ENCODE data around the gene SMTNL2. TPM values are rescaled to one million over a fixed set of nuclear protein-coding genes. Genes with fewer than 3 reads are reported as not detected.

Gene SMTNL2
- polyA plus RNA-seq, 1 of the 3 experiments (the other 2 are of a cell fraction): not detected

DNA sequence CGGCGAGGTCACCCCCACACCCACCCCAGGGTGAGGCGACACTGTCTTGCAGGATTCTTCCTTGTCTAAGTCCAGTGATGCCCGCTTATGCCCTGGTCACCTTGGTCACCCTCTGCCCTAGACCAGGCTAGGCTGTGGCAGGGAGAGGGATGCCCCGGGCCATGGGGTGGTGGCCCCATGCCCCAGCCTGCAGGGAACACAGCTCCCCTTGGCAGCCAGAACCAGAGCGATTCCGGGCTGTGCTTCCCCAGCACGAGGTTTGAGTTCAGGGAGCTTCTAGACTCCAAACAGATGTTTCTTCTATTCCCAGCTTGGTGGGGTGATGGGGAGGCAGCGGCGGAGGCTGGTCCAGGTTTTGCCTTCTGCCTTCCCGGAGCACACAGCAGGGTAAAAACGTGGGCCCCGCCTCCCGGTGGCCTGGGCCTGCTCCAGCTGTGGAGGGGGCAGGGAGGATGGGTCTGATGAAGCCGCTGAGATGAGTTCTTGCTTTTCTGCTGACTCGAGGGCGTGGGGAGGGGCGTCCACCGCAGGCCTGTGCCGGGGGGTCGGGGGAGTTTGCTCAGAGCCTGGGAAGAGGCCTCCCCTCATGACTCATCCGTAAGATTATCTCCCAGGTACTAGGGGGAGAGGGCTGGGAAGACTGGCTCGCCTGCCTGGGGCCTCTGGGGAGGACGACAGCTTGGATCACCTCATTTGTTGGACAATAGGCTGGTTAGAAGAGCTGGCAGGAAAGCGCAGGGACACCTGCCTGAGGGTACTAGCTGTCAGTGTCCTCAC lies 15.4 kb downstream of the SMTNL2 start:
- H3K27ac ChIP-seq (ENCODE audit: low read depth in 2 of 2, low read length in 1 of 2): no peak overlapping the region
- H3K4me2 ChIP-seq: no peak overlapping the region
- no peaks in the 10 kb centered on the region for H3K9me3 ChIP-seq
- peaks cover 0 to 19% of the 10 kb centered on the region in 2 experiments; a peak in 1 of 4 replicates for H3K4me1 ChIP-seq (ENCODE audit: control insufficient read depth in 1 of 2, insufficient read depth in 2 of 2, low read depth in 1 of 2, low read length in 1 of 2)
- POLR2A ChIA-PET: interaction anchor here (2.0 kb wide), 1 partner anchor 8 kb away, joined by 6 read pairs; no protein-coding TSS in a partner anchor
- no peak overlapping the region for H2AFZ ChIP-seq (ENCODE audit: low read depth)
- no peaks in the 10 kb centered on the region for H3K36me3 ChIP-seq (replicated peaks in 1 of 2; ENCODE audit: control insufficient read depth in 1 of 2, insufficient read depth in 2 of 2, low read length in 1 of 2)
- no peak overlapping the region for H3K9ac ChIP-seq
- CTCF ChIA-PET: interaction anchor here (1.2 to 6.1 kb wide), 7 partner anchors 8 to 35 kb away, joined by 4 to 39 read pairs (median 9); partner anchors contain the start of gene SMTNL2
- H3K79me2 ChIP-seq (ENCODE audit: insufficient read depth): no peaks in the 10 kb centered on the region
- H3K9me2 ChIP-seq: no peaks in the 10 kb centered on the region
- 29% methylated on average over 17 of the region's 25 CpGs for WGBS (ENCODE audit: low lambda C conversion rate)
- no peak overlapping the region for H3K4me3 ChIP-seq (ENCODE audit: low read depth in 2 of 2, low read length in 1 of 2)
- no peaks in the 10 kb centered on the region for H4K20me1 ChIP-seq (ENCODE audit: insufficient read depth)
- no peaks in the 10 kb centered on the region for H3F3A ChIP-seq (replicated peaks; ENCODE audit: insufficient read depth)
- peaks cover 8% of the 10 kb centered on the region; the same call in 1 of the 2 replicates for H3K27me3 ChIP-seq (ENCODE audit: insufficient read depth)
- TF ChIP-seq GATA2 (CRISPR knock-in tag; IDR thresholded peaks at IDR 0.05): no peak
- no peak for TF ChIP-seq EZH2phosphoT487 (IDR thresholded peaks at IDR 0.05; ENCODE audit: borderline replicate concordance, low read depth)
- no peak for TF ChIP-seq SMC3 (IDR thresholded peaks at IDR 0.05; ENCODE audit: low read depth, low read length)
- TF ChIP-seq FOXJ3 (CRISPR knock-in tag; IDR thresholded peaks at IDR 0.05): no peak
- TF ChIP-seq, protein P1, sequence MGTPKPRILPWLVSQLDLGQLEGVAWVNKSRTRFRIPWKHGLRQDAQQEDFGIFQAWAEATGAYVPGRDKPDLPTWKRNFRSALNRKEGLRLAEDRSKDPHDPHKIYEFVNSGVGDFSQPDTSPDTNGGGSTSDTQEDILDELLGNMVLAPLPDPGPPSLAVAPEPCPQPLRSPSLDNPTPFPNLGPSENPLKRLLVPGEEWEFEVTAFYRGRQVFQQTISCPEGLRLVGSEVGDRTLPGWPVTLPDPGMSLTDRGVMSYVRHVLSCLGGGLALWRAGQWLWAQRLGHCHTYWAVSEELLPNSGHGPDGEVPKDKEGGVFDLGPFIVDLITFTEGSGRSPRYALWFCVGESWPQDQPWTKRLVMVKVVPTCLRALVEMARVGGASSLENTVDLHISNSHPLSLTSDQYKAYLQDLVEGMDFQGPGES (IDR thresholded peaks at IDR 0.05; ENCODE audit: low read depth, low read length): no peak
- no peak for TF ChIP-seq MEF2A (IDR thresholded peaks at IDR 0.05; ENCODE audit: borderline replicate concordance, low read depth)
- peak; percentile 62 for DNase-seq

DNA sequence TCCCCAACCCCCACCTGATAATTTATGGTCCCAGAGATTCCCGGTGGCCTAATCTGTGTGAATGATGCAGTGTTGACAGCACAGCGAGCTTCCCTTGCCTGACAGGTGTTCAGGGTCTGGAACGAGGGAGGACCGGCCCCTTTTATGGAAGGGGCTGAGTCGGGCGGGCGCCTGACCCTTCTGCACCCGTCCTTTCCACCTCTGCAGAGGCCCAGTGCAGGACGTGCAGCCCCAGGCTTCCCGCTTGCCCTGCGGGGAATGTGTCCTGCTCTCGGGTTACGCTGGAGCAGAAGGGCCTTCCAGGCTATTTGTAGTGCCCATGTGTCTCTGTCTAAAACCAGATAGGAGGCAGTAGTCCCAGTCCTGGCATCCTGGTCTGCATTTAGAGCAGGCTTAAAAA lies 16.2 kb downstream of the SMTNL2 start:
- CTCF ChIA-PET: interaction anchor here (0.9 to 6.1 kb wide), 6 partner anchors 7 to 34 kb away, joined by 3 to 39 read pairs (median 8); no protein-coding TSS in a partner anchor
- H2AFZ ChIP-seq (ENCODE audit: low read depth): no peak overlapping the region
- no peaks in the 10 kb centered on the region for H4K20me1 ChIP-seq (ENCODE audit: insufficient read depth)
- H3K4me2 ChIP-seq: no peak overlapping the region
- no peaks in the 10 kb centered on the region for H3F3A ChIP-seq (replicated peaks; ENCODE audit: insufficient read depth)
- peak; percentile 41 for DNase-seq
- WGBS (ENCODE audit: low lambda C conversion rate): 70% methylated on average over 10 of the region's 13 CpGs
- H3K4me1 ChIP-seq (ENCODE audit: control insufficient read depth in 1 of 2, insufficient read depth in 2 of 2, low read depth in 1 of 2, low read length in 1 of 2): peaks cover 0 to 21% of the 10 kb centered on the region in 2 experiments; a peak in 1 of 4 replicates
- no peaks in the 10 kb centered on the region for H3K9me3 ChIP-seq
- no peak for TF ChIP-seq JUND (IDR thresholded peaks at IDR 0.05)
- TF ChIP-seq RCOR1 (IDR thresholded peaks at IDR 0.05; ENCODE audit: low read length): no peak
- TF ChIP-seq FOXM1 (IDR thresholded peaks at IDR 0.05; ENCODE audit: low read depth): no peak
- TF ChIP-seq MXI1 (IDR thresholded peaks at IDR 0.05; ENCODE audit: low read depth, low read length): no peak
- TF ChIP-seq, protein P2, sequence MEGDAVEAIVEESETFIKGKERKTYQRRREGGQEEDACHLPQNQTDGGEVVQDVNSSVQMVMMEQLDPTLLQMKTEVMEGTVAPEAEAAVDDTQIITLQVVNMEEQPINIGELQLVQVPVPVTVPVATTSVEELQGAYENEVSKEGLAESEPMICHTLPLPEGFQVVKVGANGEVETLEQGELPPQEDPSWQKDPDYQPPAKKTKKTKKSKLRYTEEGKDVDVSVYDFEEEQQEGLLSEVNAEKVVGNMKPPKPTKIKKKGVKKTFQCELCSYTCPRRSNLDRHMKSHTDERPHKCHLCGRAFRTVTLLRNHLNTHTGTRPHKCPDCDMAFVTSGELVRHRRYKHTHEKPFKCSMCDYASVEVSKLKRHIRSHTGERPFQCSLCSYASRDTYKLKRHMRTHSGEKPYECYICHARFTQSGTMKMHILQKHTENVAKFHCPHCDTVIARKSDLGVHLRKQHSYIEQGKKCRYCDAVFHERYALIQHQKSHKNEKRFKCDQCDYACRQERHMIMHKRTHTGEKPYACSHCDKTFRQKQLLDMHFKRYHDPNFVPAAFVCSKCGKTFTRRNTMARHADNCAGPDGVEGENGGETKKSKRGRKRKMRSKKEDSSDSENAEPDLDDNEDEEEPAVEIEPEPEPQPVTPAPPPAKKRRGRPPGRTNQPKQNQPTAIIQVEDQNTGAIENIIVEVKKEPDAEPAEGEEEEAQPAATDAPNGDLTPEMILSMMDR (IDR thresholded peaks at IDR 0.05): no peak
- no peak for TF ChIP-seq POLR2AphosphoS5 (IDR thresholded peaks at IDR 0.05; ENCODE audit: low read depth, low read length)
- TF ChIP-seq RFX5 (IDR thresholded peaks at IDR 0.05; ENCODE audit: low read length): no peak
- H3K36me3 ChIP-seq (replicated peaks in 1 of 2; ENCODE audit: control insufficient read depth in 1 of 2, insufficient read depth in 2 of 2, low read length in 1 of 2): no peaks in the 10 kb centered on the region
- no peak overlapping the region for H3K4me3 ChIP-seq (ENCODE audit: low read depth in 2 of 2, low read length in 1 of 2)
- peaks cover 8% of the 10 kb centered on the region; the same call in 1 of the 2 replicates for H3K27me3 ChIP-seq (ENCODE audit: insufficient read depth)
- H3K9me2 ChIP-seq: no peaks in the 10 kb centered on the region
- H3K79me2 ChIP-seq (ENCODE audit: insufficient read depth): no peaks in the 10 kb centered on the region
- no peak overlapping the region for H3K9ac ChIP-seq
- H3K27ac ChIP-seq (ENCODE audit: low read depth in 2 of 2, low read length in 1 of 2): no peak overlapping the region
- POLR2A ChIA-PET: interaction anchor here (2.0 kb wide), 1 partner anchor 9 kb away, joined by 6 read pairs; no protein-coding TSS in a partner anchor

All from SK-N-SH (cell line).